Measurements from ENCODE around the gene GIMAP2. TPM values are rescaled to one million over a fixed set of nuclear protein-coding genes. Genes with fewer than 3 reads are reported as not detected.

GIMAP2 gene
- polyA plus RNA-seq, 3 donors: 45.6 to 63.8 (median 47.0) TPM

DNA sequence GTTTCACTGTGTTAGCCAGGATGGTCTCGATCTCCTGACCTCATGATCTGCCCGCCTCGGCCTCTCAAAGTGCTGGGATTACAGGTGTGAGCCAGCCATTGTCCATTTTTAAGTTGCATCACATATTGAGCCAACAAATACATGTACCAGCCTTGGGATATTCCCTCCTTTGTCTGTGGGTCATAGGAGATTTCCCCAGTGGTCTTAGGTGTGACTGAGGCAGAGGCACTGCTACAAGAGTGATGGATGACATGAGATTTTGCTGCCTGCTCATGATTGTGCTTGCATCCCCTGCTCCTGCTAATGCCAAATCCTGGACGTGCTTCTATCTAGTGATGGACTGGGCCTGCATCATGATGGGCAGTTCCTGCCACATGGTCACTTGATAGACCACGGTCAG lies 42.6 kb upstream of the GIMAP2 start:
- H2AFZ ChIP-seq (ENCODE audit: insufficient read depth, low read depth, low read length, poor library complexity, severe bottlenecking): no peak overlapping the region
- WGBS (ENCODE audit: insufficient coverage): 100% methylated on average over 1 of the region's 5 CpGs
- H3K9ac ChIP-seq (ENCODE audit: insufficient read depth, low read length, poor library complexity, severe bottlenecking): no peak overlapping the region
- H3K4me3 ChIP-seq (replicated peaks in 1 of 3; ENCODE audit: low read depth in 2 of 3, low read length in 3 of 3): no peak overlapping the region
- H3K9me3 ChIP-seq (replicated peaks in 1 of 2; ENCODE audit: control insufficient read depth in 1 of 2, insufficient read depth in 1 of 2, low read length in 2 of 2): peaks cover 7 to 14% of the 10 kb centered on the region in 2 donors
- Mint-ChIP-seq H3K27ac (no peak overlapping the region), H3K4me3 (no peak overlapping the region), H3K9me3 (peaks cover 21 to 33% (median 29%) of the 10 kb centered on the region in 7 donors), H3K36me3 (peaks cover 3% of the 10 kb centered on the region in 2 donors), H3K27me3 (ENCODE audit: low read depth in 3 of 3) (peaks cover 0 to 3% (median 0%) of the 10 kb centered on the region in 3 donors), H3K4me1 (no peaks in the 10 kb centered on the region)
- no peaks in the 10 kb centered on the region for H3K79me2 ChIP-seq (ENCODE audit: insufficient read depth, low read length)
- no peak for DNase-seq
- H4K20me1 ChIP-seq (ENCODE audit: insufficient read depth, low read length): no peaks in the 10 kb centered on the region
- H3K4me1 ChIP-seq (ENCODE audit: control insufficient read depth in 1 of 2, insufficient read depth in 2 of 2, low read length in 2 of 2): no peaks in the 10 kb centered on the region
- no peak overlapping the region for H3K4me2 ChIP-seq (replicated peaks; ENCODE audit: extremely low read depth, low read length, poor library complexity, severe bottlenecking)
- TF ChIP-seq, protein P1, sequence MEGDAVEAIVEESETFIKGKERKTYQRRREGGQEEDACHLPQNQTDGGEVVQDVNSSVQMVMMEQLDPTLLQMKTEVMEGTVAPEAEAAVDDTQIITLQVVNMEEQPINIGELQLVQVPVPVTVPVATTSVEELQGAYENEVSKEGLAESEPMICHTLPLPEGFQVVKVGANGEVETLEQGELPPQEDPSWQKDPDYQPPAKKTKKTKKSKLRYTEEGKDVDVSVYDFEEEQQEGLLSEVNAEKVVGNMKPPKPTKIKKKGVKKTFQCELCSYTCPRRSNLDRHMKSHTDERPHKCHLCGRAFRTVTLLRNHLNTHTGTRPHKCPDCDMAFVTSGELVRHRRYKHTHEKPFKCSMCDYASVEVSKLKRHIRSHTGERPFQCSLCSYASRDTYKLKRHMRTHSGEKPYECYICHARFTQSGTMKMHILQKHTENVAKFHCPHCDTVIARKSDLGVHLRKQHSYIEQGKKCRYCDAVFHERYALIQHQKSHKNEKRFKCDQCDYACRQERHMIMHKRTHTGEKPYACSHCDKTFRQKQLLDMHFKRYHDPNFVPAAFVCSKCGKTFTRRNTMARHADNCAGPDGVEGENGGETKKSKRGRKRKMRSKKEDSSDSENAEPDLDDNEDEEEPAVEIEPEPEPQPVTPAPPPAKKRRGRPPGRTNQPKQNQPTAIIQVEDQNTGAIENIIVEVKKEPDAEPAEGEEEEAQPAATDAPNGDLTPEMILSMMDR (IDR thresholded peaks at IDR 0.05): no peak
- no peaks in the 10 kb centered on the region for H3K27me3 ChIP-seq (ENCODE audit: control insufficient read depth in 2 of 2, insufficient read depth in 2 of 2, low read length in 2 of 2)
- H3K27ac ChIP-seq (ENCODE audit: low read depth in 1 of 2, low read length in 2 of 2): no peak overlapping the region
- intact Hi-C loops (cut with micrococcal nuclease): no loop called here
- H3K36me3 ChIP-seq (replicated peaks in 1 of 2; ENCODE audit: control insufficient read depth in 1 of 2, insufficient read depth in 2 of 2, low read length in 2 of 2): no peaks in the 10 kb centered on the region

GRCh38 chr7:150645259-150646020 lies 40.1 kb upstream of the GIMAP2 start:
- H3K27ac Mint-ChIP-seq: no peak overlapping the region
- H3K36me3 Mint-ChIP-seq: peaks cover 3% of the 10 kb centered on the region in 2 donors
- Histone ChIP-seq H3K36me3 (replicated peaks in 1 of 2; ENCODE audit: control insufficient read depth in 1 of 2, insufficient read depth in 2 of 2, low read length in 2 of 2) (no peaks in the 10 kb centered on the region), H3K9me3 (replicated peaks in 1 of 2; ENCODE audit: control insufficient read depth in 1 of 2, insufficient read depth in 1 of 2, low read length in 2 of 2) (peaks cover 0 to 7% of the 10 kb centered on the region in 2 donors), H3K27me3 (ENCODE audit: control insufficient read depth in 2 of 2, insufficient read depth in 2 of 2, low read length in 2 of 2) (no peaks in the 10 kb centered on the region), H3K9ac (ENCODE audit: insufficient read depth, low read length, poor library complexity, severe bottlenecking) (no peak overlapping the region), H3K4me1 (ENCODE audit: control insufficient read depth in 1 of 2, insufficient read depth in 2 of 2, low read length in 2 of 2) (no peaks in the 10 kb centered on the region), H3K4me3 (replicated peaks in 1 of 3; ENCODE audit: low read depth in 2 of 3, low read length in 3 of 3) (no peak overlapping the region), H2AFZ (ENCODE audit: insufficient read depth, low read depth, low read length, poor library complexity, severe bottlenecking) (no peak overlapping the region), H3K4me2 (replicated peaks; ENCODE audit: extremely low read depth, low read length, poor library complexity, severe bottlenecking) (no peak overlapping the region), H3K79me2 (ENCODE audit: insufficient read depth, low read length) (no peaks in the 10 kb centered on the region), H4K20me1 (ENCODE audit: insufficient read depth, low read length) (no peaks in the 10 kb centered on the region), H3K27ac (ENCODE audit: low read depth in 1 of 2, low read length in 2 of 2) (no peak overlapping the region)
- peaks cover 9% of the 10 kb centered on the region for H3K4me1 Mint-ChIP-seq
- no peak for DNase-seq
- peaks cover 0 to 5% (median 3%) of the 10 kb centered on the region in 3 donors for H3K27me3 Mint-ChIP-seq (ENCODE audit: low read depth in 3 of 3)
- H3K4me3 Mint-ChIP-seq: no peak overlapping the region
- TF ChIP-seq, protein P1 (IDR thresholded peaks at IDR 0.05): no peak
- intact Hi-C loops (cut with micrococcal nuclease): no loop called here
- WGBS (ENCODE audit: insufficient coverage): no CpG with 5 or more reads among the region's 6 CpGs
- peaks cover 12 to 24% (median 18%) of the 10 kb centered on the region in 7 donors for H3K9me3 Mint-ChIP-seq

Data from CD14-positive monocyte (primary cell).